Stimulated activated CD4-positive, alpha-beta T cell treated with anti-CD3 and anti-CD28 coated beads, Interleukin-4, amount 100 ng/mL, for 24 hours (primary cell): ENCODE data around the gene PRB4.
"Not testable (repeated sequence)": the region's sequence is repeated elsewhere in the genome, so short reads cannot be mapped to it uniquely, and the experiment has no call there.

Experiments used
- DNase-seq: peaks from one replicate; pipeline ENCODE4 v3.0.0-alpha.2; 2020

Gene PRB4

DNA sequence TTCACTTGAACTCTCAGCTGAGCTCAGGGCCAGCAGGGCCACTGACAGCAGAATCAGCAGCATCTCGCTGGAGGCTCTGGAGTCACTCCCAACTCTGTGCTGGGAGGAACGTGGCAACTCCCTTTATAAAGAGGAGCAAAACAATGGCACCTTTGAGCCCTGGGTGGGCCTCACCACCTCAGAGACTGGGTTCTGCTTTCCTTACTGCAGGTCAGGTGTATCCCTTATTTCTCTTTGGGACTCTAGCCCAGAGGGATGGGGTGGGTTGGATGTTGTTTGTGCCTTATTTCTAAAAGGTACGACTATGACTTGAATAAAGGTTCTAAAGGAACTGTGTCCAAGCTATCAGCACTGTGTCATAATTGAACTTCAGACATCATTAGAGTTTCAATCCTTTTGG, at the start of gene PRB4:
PRB4 (minus strand) TSS at position 101 of the 400 bp plus-strand sequence; CDS start at position 63, 38 bp downstream.
- no peak for DNase-seq

DNA sequence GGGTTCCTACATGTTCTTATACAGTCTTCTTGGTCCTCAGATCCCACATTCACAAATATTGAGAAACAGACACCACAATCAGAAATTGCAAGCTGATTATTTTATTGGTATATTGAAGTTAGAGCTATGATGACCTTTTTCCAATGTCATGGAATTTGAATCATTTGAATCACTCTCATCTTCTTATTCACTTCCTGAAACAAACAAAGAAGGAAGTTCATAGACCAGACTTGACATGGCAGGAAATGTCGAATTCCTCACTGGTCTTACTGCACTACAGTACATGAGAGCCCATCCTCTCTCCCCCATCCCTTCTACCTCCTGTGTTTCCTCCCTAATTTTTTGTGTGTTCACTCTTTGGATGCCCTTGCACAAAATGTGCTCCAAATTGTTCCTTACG, 41.5 kb upstream of the PRB4 start:
- DNase-seq: not testable (repeated sequence)

DNA sequence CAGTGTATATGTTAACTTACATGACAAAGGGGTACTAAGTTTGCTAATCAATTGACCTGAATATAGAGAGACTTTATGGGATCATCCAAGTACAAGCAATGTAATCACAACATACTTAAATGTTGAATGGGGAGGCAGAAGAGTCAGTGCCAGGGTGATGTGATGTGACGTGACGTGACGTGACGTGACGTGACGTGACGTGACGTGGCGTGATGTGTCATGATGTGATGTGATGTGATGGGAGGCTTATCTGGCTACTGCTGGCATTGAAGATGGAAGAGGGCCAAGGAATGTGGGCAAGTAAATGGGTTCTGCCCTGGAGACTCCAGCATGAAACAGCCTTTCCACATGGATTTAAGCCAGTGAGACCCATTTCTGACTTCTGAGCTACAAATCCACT, 38.2 kb upstream of the PRB4 start:
- DNase-seq: no peak

DNA sequence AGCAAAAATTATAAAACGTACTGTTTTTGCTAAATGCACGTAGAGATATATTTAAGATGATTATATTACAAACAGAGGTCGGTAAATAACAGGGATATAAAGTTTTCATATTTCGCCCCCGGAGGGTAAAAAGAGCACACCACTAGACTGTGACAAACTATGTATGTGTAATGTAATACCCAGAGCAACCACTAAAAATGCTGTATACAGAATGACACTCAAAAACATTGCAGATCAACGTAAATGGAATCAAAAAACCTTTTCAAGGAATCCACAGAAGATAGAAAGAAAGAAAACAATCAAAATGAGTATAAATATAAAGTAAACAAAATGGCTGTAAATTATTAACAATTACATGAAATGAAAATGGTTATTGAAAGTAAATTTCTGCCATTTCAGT, 37.6 kb upstream of the PRB4 start:
- DNase-seq: no peak

DNA sequence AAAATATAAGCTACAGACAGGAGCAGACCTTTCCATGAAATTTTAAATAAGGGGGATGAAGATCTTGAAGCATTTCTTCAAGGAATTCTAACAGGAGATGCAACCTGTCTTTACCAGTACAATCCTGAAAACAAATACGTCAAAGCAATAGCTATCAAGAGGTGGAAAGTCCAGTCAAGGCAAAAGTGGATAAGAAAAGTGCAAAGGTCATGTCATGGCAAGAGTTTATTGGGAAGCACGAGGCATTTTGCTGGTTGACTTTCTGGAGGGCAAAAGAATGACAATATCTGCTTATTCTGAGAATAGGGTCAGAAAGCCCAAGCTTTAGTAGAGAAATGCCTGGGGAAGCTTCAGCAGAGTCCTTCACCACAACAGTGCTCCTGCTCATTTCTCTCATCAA, 34.3 kb upstream of the PRB4 start:
- DNase-seq: no peak

DNA sequence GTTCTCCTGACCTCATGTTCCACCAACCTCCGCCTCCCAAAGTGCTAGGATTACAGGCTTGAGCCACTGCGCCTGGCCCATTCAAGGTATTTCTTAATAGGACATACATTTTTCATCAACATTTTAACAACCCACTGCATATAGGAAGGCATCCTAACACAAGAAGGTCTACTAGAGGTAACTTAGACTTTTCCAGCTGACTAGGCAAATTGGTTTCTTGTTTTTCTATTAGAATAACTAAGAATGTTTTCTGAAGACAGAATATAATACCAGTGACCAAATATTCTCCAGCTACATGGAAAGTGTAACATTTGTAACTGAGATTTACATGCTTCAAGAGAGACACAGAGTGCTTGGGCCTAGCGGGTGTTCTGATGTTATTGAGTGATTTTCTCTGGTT, 14.2 kb upstream of the PRB4 start:
- DNase-seq: no peak

DNA sequence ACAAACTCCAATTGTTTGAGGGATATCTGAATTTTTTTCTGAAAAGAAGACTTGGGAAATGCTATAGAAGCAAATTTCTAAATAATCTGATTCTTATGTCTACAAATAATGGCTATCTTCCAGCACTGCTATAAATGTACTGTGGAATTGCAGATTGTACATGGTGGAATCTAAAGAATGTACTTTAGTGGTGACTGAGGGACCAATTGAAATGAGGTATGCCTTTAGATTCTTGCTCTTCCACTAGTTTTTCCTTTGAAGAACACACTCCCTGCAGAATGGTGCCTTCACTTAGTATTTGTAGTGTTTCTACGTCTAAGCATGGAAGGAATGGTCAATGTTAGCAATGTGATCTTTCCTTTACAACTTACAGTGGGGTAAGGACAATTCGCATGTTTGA, 11.7 kb upstream of the PRB4 start:
- DNase-seq: no peak

DNA sequence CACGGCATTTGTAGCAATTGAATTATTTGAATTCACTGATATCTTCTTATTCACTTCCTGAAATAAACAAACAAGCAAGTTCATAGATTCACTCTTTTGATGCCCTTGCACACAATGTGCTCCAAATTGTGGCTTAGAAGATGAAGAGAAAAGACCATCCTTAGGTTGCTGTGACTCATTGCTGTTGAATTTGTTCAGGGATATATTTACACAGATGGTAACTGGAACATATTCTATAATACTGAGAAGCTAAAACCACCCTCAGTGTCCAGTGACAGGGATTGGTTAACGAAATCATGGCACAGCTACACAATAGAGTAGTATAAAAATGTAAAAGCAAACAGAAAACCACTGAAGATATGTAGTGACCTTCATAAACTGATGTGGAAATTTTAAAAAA, 3.1 kb downstream of the PRB4 start:
- no peak for DNase-seq

DNA sequence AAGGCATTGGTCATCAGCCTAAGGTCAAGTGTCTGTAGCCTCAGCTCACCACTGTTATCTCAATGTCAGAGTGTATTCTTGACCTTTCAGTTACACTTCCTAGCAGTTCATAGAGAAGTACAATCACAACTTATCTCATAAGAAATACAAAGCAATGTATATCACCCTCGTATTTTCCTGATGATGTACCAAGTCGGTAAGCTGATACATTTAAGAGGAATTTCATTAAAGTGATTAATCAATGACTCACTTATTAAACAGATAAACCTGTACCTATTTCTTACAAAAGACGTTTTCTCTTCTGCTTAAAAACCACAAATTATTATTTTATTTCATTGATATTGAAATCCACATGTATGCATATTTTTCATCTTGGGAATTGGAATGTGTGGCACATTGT, 36.8 kb downstream of the PRB4 start:
- DNase-seq: no peak

DNA sequence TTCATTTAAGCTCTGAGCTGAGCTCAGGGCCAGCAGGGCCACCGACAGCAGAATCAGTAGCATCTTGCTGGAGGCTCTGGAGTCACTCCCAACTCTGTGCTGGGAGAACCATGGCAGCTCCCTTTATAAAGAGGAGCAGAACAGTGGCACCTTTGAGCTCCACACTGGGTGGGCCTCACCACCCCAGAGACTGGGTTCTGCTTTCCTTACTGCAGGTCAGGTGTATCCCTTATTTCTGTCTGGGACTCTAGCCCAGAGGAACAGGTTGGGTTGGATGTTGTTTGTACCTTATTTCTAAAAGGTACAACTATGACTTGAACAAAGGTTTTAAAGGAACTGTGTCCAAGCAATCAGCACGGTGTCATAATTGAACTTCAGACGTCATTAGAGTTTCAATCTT, 40.6 kb downstream of the PRB4 start, which contains the start of gene PRB3:
PRB3 (minus strand) TSS at position 101 of the 400 bp plus-strand sequence; CDS start at position 63, 38 bp downstream.
- DNase-seq: no peak

DNA sequence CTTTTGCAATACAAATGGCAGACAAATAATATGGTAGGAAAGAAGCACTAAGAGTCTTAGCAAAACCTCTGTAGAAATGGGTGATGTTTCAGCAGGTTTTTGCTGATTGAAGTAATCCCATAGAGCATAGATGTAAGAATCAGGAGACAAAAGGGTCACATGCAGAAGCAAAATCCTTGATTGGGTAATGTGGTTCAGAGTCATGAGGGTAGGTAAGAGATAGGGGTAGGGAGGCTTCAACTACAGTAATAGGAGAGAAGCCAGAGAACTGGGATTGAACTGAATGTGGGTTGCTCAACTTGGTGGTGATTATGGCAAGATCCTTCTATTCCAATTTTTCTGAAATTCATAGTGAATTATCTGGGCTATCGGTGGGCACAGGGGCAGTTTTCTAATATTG, 45.7 kb downstream of the PRB4 start:
- DNase-seq: no peak
